Right ventricle myocardium superior (tissue), 1 donor: Measurements from ENCODE around the gene TENM4. TPM values are rescaled to one million over a fixed set of nuclear protein-coding genes. Genes with fewer than 3 reads are reported as not detected.
A peak's percentile ranks its signal among the peaks of the same experiment; 100 is the strongest.
"Not testable (repeated sequence)": the region's sequence is repeated elsewhere in the genome, so short reads cannot be mapped to it uniquely, and the experiment has no call there.

Source experiments
- ATAC-seq: fragments of 200-7000 bp; cut with Tn5 transposase; one replicate; pipeline ENCODE4 v1.9.1; 2020; ENCODE audit warnings: mild to moderate bottlenecking; ENCODE audit not compliant: poor library complexity
- DNase-seq: peaks from one replicate; pipeline ENCODE4 v3.0.0-alpha.2; 2020
- intact Hi-C: fragments of 100-400 bp; cut with DNase I; formaldehyde crosslinking; loops from one replicate; pipeline ENCODE4 v1.11.2; 2022
- total RNA-seq: library from RNA; stranded (reverse); fragmentation: NEBNext Ultra II Directional; extraction: Animal tissue kit (Norgen Biotek cat#: 25700); gene quantifications from one replicate; pipeline ENCODE4 v1.2.1, GENCODE V29; 2021
- donor health status: DM: no; HTN: yes; CAD: no; lungs with severe emphysema.

TENM4 gene
- total RNA-seq, 1 donor from 2014 or later = 0.81 TPM

DNA sequence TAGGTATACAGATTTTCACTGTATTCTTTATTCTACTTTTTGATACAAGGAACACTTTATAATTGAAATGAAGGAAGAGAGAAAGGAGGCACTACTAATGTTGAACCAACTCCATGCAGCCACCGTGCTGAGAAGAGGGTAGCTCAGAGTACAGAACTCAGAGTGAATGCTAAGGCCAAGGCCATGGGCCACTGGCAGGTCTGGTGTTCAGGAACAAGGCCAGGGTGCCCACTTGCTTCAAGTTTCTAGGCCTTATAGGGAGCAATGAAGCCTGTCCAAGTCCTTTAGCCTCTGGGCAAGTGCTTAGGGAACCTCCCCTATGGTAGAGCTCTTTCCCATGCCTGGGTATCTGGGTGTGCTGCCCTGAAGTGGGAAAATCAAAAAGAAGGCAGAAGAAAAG is 235.0 kb downstream of the TENM4 start:
- ATAC-seq (no peak), DNase-seq (no peak)
- intact Hi-C loops = no loop called here

DNA sequence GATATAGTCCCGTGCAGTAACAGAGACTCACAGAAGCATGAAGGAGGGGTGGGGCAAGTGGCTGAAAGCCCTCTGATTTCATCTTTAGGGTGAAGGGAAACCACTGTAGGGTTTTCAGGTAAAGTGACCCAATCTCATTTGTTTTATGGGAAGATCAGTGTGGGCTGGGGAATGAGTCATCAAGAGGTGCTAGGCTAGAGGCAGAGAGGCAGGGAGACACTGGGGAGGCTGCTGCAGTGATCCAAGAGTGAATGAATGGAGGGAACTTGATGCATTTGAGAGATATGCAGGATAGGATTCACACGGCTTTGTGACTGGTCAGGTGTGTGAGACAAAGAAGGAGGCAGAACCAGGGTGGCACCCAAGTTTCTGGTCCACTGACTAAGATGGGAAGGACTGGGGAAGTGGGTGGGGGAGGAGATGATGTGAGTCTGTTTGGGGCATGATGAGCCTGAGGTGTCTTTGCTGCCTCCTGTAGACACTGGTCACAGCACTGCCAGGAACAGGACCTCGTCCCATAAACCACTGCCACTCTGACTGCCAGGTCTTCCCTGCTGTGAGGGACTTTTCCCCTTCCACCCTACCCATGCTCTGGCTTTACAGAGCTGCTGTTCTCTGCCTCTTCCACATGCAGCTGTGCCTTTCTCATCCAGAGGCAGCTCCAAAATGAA is 239.0 kb downstream of the TENM4 start:
- no peak for ATAC-seq
- intact Hi-C loops = no loop called here
- DNase-seq = no peak

- intact Hi-C loops = no loop called here
- peak; percentile 28 for ATAC-seq
- no peak for DNase-seq
Measured at GRCh38 chr11:79200398-79201070, 240.3 kb downstream of the TENM4 start.

DNA sequence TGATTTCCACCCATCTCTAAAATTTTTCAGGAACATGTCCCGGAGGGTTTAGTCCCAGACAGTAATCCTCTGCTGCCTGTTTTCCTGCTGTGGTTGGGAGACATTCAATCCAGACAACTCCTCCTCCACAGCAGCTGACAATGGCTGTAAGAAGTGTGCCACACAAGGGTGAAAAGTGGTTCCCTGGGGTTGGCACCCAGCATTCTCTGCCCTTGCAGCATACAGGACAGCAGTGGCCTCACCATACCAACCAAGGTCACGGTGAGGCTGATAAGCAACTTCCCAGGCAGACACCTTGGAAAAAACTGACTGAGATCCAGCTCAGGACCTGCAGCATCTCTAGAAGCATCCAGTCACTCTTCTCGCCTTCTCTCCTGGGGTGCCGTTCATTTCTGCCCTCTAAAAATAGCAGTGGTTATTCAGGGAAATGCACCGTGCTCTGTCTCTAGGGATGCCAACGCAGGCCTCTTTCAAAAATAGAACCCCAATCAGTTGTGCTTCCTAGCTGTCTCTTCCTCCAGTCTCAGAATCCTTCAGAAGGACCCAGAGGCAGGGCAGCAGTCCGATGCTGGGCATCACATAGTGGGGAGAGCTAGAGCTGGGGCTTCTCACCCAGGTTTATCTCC is 241.0 kb downstream of the TENM4 start:
- ATAC-seq (peak; percentile 82), DNase-seq (no peak)
- intact Hi-C loops = no loop called here

- intact Hi-C loops = no loop called here
- no peak for DNase-seq
- ATAC-seq = no peak
Measured at GRCh38 chr11:79198898-79199250, 242.0 kb downstream of the TENM4 start.

- peak; percentile 56 for ATAC-seq
- intact Hi-C loops = no loop called here
- DNase-seq = peak; percentile 44
Measured at GRCh38 chr11:79198203-79198897, 242.5 kb downstream of the TENM4 start.

GRCh38 chr11:79196950-79197349 is 243.9 kb downstream of the TENM4 start:
- DNase-seq (no peak), ATAC-seq (no peak)
- intact Hi-C loops = no loop called here

- DNase-seq = no peak
- no peak for ATAC-seq
- intact Hi-C loops = no loop called here
Measured at GRCh38 chr11:79195209-79195608, 245.6 kb downstream of the TENM4 start.

- ATAC-seq = no peak
- intact Hi-C loops = no loop called here
- no peak for DNase-seq
Measured at GRCh38 chr11:79193663-79194310, 247.0 kb downstream of the TENM4 start.

DNA sequence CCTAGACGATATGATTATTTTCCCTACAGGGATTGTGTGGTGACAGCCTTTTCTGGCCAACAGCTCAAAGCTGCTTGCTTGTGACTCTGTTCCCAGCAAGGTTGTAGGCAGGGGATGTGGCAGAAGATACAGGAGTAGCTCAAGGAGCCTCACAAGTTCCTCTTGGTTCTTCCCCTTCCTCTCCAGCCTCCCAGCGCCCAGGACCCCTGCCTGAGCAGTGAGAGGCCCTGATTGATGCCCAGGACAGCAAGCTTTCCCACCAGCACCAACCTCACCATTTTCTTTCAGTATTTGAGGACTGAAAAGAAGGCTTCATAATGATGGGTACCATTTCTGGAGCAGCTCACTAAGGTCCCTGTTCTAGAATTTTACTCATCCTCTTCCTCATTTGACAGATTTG is 248.0 kb downstream of the TENM4 start:
- ATAC-seq (no peak), DNase-seq (no peak)
- intact Hi-C loops = no loop called here

GRCh38 chr11:79191716-79192115 is 249.1 kb downstream of the TENM4 start:
- intact Hi-C loops, ATAC-seq, DNase-seq: not testable (repeated sequence)

- ATAC-seq, intact Hi-C loops, DNase-seq: not testable (repeated sequence)
Measured at GRCh38 chr11:79190553-79190952, 250.3 kb downstream of the TENM4 start.

- intact Hi-C loops = loop anchor here (10.0 kb wide), 1 partner anchor 65 kb away; no protein-coding TSS in a partner anchor
- no peak for ATAC-seq
- DNase-seq = no peak
Measured at GRCh38 chr11:79189601-79190000, 251.2 kb downstream of the TENM4 start.

DNA sequence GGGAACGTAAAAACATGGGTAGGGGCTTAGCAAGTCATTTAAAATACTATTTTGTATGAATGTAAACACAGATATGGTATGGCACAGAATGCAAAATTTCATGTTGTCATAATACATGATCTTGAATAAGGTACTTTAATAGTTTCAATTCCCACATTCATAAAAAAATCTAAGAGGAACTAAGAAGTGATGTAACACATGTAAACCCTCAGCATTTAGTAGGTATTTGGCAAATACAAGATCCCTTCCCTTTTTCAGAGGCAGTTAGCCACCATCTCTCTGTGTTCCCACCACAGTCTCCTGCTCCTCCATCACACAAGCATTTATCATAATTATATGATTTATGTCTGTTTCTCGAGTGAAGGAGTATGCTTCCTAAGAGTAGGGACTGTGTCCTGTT is 251.8 kb downstream of the TENM4 start:
- ATAC-seq (no peak), DNase-seq (no peak)
- intact Hi-C loops = loop anchor here (10.0 kb wide), 1 partner anchor 64 kb away; no protein-coding TSS in a partner anchor

DNA sequence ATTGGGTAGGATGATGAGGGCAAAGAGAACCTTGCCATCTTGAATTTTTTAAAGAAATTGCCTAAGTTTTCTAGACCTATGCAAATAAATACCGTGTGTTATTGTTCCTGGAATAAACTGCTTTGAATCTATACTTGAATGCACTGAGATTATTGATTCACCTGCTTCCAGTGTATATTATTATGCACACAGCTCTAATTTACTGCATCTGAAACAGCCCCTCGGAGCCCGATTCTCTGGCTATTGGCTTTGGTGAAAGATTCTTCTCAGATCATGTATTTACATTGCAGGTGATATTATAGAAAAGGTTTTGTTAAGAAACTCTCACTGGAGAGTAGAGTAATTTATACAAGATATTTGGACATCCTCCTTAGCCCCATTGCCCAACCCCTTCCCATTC is 254.2 kb downstream of the TENM4 start:
- intact Hi-C loops = loop anchor here (10.0 kb wide), 1 partner anchor 62 kb away; no protein-coding TSS in a partner anchor
- ATAC-seq (no peak), DNase-seq (no peak)

GRCh38 chr11:79185351-79185750 is 255.5 kb downstream of the TENM4 start:
- ATAC-seq = no peak
- intact Hi-C loops = loop anchor here (10.0 kb wide), 1 partner anchor 61 kb away; no protein-coding TSS in a partner anchor
- no peak for DNase-seq

DNA sequence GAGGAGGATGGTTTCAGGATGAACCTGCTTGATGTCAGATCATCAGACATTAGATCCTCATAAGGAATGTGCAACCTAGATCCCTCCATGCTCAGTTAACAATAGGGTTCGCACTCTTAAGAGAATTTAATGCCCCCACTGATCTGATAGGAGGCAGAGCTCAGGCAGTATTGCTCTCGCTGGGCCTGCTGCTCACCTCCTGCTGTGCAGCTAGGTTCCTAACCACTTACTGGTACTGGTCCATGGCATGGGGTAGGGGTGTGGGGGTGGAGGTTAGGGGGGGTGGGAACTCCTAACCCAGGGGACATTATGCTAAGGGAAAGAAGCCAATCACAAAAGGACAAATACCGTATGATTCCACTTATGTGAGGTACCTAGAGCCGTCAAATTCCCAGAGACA is 256.5 kb downstream of the TENM4 start:
- ATAC-seq (no peak), DNase-seq (no peak)
- intact Hi-C loops = loop anchor here (10.0 kb wide), 1 partner anchor 59 kb away; no protein-coding TSS in a partner anchor

DNA sequence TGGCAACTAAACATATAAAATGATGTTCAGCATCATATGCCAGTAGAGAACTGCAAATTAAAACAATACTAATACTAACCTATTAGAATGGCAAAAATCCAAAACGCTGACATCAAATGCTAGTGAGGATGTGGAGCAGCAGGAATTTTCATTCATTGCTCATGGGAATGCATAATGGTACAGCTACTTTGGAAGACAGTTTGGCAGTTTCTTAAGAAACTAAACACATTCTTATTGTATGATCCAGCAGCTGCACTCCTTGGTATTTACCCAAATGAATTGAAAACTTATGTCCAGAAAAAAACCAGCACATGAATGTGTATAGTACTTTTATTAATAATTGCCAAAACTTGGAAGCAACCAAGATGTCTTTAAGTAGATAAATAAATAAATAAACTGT is 258.0 kb downstream of the TENM4 start:
- DNase-seq (no peak), ATAC-seq (no peak)
- intact Hi-C loops = loop anchor here (10.0 kb wide), 1 partner anchor 58 kb away; no protein-coding TSS in a partner anchor

DNA sequence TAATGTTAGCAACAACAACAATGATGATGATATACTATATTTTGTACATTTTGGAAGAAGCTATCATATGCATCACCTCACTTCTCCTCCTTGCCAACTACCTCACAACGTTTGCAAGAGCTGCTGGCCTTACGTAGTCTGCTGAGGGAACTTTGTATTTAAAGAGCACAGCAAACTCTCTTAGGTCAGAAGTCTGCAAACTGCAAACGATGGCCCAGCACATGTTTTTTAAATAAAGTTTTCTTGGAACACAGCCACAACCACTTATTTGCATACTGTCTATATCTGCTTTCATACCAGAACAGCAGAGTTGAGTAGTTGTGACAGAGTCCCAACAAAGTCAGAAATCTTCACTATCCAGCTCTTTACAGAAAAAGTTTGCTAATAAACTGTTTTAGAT is 261.7 kb downstream of the TENM4 start:
- no peak for ATAC-seq
- intact Hi-C loops = no loop called here
- no peak for DNase-seq
